ENCODE measurements around the gene HSPA4L.

DNA sequence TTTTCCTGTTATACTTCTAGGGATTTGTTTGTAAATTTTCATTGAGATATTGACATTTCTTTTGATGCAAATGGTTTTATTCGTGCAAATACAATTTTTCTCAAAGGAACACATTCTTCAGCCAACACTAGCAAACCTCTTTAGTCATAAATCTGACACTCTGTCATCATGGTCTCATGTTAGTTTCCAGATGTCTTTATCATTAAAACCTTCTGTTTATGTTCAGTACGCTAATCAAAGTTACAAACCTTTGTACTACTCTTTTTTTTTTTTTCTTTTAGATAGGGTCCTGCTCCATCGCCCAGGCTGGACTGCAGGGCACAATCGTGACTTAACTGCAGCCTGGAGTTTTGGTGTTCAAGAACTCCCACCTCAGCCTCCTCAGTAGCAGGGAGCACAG is 44.8 kb upstream of the HSPA4L start:
- TF ChIP-seq, protein P1, sequence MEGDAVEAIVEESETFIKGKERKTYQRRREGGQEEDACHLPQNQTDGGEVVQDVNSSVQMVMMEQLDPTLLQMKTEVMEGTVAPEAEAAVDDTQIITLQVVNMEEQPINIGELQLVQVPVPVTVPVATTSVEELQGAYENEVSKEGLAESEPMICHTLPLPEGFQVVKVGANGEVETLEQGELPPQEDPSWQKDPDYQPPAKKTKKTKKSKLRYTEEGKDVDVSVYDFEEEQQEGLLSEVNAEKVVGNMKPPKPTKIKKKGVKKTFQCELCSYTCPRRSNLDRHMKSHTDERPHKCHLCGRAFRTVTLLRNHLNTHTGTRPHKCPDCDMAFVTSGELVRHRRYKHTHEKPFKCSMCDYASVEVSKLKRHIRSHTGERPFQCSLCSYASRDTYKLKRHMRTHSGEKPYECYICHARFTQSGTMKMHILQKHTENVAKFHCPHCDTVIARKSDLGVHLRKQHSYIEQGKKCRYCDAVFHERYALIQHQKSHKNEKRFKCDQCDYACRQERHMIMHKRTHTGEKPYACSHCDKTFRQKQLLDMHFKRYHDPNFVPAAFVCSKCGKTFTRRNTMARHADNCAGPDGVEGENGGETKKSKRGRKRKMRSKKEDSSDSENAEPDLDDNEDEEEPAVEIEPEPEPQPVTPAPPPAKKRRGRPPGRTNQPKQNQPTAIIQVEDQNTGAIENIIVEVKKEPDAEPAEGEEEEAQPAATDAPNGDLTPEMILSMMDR (conservative IDR thresholded peaks at IDR 0.05 in 1 of 2, IDR thresholded peaks at IDR 0.05 in 1 of 2; ENCODE audit: low read depth in 1 of 2, low read length in 2 of 2), result no peak
- TF ChIP-seq EZH2 (IDR thresholded peaks at IDR 0.05; ENCODE audit: low read length, missing control alignments), result no peak

All from fibroblast of lung (primary cell).